GM10847 (cell line): Measurements from ENCODE around the gene ARMH3.

ENCODE experiments used
- POLR2A ChIP-seq: IDR thresholded peaks from 2 replicates; pipeline ENCODE4 v1.6.1; 2011; ENCODE audit not compliant: insufficient read length; ENCODE audit errors: extremely low read depth

The ARMH3 gene

DNA sequence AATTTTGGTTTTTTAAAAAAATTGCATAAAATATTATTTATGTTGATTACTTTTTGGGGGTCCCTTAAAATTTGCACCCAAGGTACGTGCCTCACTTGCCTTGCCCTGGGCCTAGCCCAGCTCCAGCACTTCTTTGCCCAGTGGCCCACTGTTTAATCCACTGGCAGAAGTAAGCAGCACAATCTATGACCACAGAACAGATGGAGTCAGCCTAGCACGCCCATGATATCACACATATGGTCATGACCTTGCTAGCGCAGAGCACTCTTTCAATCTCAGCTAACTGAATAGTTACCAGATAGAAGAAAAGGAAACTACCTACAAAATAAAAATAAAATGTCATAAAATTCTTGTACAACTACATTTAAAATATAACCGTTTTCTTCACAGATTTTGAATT, 243.4 kb downstream of the ARMH3 start:
- no peak for TF ChIP-seq POLR2A

DNA sequence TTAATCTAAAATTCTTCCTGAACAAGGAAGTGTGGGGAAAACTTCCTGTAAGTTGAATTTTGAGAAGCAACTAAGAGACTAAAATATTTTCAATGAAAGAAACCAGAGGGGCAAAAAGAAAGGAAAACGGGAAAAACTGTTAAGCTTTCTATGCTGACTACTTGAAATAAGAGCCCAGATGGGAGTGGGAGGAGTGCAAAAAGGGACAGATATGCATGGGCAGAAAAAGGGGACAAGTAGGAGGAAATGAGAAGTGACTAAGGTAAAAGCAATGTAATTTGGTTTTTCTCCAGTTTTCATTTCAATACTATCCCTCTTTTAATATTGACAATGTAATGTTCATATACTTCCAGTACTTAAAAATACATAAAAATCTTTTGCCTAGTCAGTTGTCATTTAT, 248.8 kb downstream of the ARMH3 start:
- no peak for TF ChIP-seq POLR2A

DNA sequence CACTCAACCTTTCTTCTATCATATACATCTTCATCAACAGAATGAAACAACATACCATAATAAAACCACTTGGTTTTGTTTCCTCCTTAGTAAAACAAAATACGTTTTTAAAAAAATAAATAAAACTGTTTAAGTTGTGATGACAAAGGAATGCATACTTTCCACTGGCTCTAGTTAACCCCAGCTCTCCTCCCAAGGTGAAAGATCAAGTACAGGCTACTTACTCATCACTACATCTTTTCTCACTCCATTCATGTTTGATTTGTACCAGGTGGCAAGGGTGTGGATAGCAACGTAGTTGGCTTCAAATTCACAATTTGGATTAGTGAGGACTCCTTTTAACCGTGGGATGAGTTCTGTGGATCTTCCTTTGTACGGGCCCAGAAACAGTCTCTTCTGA, 252.5 kb downstream of the ARMH3 start:
- no peak for TF ChIP-seq POLR2A

DNA sequence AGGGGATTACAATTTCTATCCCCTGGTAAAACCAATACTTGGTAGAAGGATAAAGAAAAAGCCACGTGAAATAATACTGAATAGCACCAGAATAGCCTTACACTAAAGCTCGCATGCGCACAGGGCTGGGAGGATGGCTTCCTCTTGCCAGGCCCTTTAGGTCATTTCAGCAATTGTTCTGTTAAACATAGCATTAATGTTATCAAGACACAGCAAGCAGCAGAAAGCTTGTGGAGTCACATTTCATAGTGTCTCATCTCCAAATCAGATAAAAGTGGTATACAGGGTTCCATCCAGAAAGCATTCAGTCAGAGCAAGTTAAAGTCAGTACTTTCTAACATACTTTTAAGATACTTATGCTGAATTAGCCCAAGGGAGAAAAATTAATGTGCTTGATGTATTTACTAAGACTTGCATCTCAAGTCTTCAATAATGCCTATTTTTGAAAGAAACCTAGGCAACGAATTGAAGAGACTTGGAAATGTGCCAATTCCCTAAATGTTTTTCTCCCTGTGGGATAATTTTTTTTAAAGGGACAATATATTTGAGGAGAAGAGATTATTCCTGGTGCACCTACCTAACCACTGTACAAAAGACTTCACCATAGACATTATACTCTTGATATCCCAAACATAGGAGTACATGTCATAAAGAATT, 258.4 kb downstream of the ARMH3 start:
- no peak for TF ChIP-seq POLR2A
